SU-DHL-6 (cell line): ENCODE results near the gene FAM163B.

Source experiments
- H2AFZ ChIP-seq: fragments of 200-600 bp; sonication (generic); 2 replicates; pipeline ENCODE4 v1.6.1; 2014; ENCODE audit warnings: low read depth, mild to moderate bottlenecking, moderate library complexity, mixed read lengths, antibody characterized with exemption, low read length; ENCODE audit not compliant: severe bottlenecking
- H3F3A ChIP-seq: fragments of 200-600 bp; shearing (Covaris generic); 2 replicates; pipeline ENCODE4 v1.6.0; 2016; ENCODE audit warnings: antibody characterized with exemption, mild to moderate bottlenecking; ENCODE audit not compliant: insufficient read depth
- H3K27ac ChIP-seq: fragments of 200-600 bp; sonication (generic); 2 replicates; pipeline ENCODE4 v1.5.1; 2016; ENCODE audit warnings: low read depth, mild to moderate bottlenecking, low read length, moderate library complexity, mixed read lengths
- H3K27me3 ChIP-seq: fragments of 200-600 bp; sonication (generic), shearing (Covaris generic); 2 replicates; pipeline ENCODE4 v1.6.0; 2014; ENCODE audit warnings: mild to moderate bottlenecking, low read length
- H3K36me3 ChIP-seq: fragments of 200-600 bp; sonication (generic); 2 replicates; pipeline ENCODE4 v1.6.1; 2014; ENCODE audit warnings: mild to moderate bottlenecking, low read length, mixed read lengths
- H3K4me2 ChIP-seq: fragments of 300-600, 200-600 bp; shearing (Covaris generic), sonication (generic); 2 replicates; pipeline ENCODE4 v1.6.0; 2014; ENCODE audit warnings: low read length, low read depth, mild to moderate bottlenecking; ENCODE audit not compliant: poor library complexity, severe bottlenecking
- H3K4me3 ChIP-seq: fragments of 200-600 bp; sonication (generic); 2 replicates; pipeline ENCODE4 v1.5.1; 2014; ENCODE audit warnings: antibody characterized with exemption, low read length, mild to moderate bottlenecking, mixed read lengths; ENCODE audit not compliant: insufficient read depth, poor library complexity, severe bottlenecking
- H3K79me2 ChIP-seq: fragments of 200-600 bp; sonication (generic); 2 replicates; pipeline ENCODE4 v1.6.1; 2014; ENCODE audit warnings: mild to moderate bottlenecking, low read length, moderate library complexity; ENCODE audit not compliant: insufficient read depth
- H3K9ac ChIP-seq: fragments of 200-600 bp; sonication (generic); 2 replicates; pipeline ENCODE4 v1.7.0; 2014; ENCODE audit warnings: mild to moderate bottlenecking, low read length
- H3K9me2 ChIP-seq: fragments of 200-600 bp; sonication (generic); replicated peaks from 2 replicates; pipeline ENCODE4 v1.6.1; 2014; ENCODE audit warnings: low read length; ENCODE audit not compliant: insufficient read depth
- H3K9me3 ChIP-seq: fragments of 200-600 bp; sonication (generic); 2 replicates; pipeline ENCODE4 v1.6.1; 2014; ENCODE audit warnings: low read length, mixed read lengths; ENCODE audit not compliant: insufficient read depth
- H4K20me1 ChIP-seq: fragments of 200-600 bp; sonication (generic); 2 replicates; pipeline ENCODE4 v1.6.1; 2014; ENCODE audit warnings: low read depth, mild to moderate bottlenecking, antibody characterized with exemption, low read length, moderate library complexity, mixed read lengths
- EZH2phosphoT487 ChIP-seq: fragments of 200-600 bp; sonication (generic), shearing (Covaris generic); conservative IDR thresholded peaks from 2 replicates; pipeline ENCODE4 v1.6.1; 2018; ENCODE audit warnings: mild to moderate bottlenecking, antibody characterized with exemption, low read length, moderate library complexity, mixed read lengths
- TF ChIP-seq, protein P1 (sequence below): fragments of 200-600 bp; sonication (generic); IDR thresholded peaks from one replicate; pipeline ENCODE4 v1.5.1; 2017; ENCODE audit warnings: antibody characterized with exemption, mild to moderate bottlenecking, low read length, moderate library complexity; ENCODE audit not compliant: insufficient read depth, poor library complexity, severe bottlenecking

FAM163B gene

DNA sequence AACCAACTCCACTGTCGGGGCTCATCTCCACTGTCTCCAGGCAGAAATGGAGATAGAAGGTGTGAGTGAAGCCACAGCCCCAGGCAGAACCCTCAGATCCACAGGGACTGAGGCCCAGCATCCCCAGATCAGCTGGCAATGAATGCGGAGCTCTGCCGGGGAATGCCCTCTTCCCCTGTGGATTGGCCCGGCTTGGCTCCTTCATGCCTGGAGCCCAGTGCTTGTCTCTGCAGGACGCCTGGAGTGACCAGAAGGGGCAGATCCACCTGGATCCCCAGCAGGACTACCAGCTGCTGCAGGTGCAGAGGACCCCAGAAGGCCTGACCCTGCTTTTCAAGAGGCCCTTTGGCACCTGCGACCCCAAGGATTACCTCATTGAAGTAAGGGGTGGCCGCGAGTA is 30.4 kb upstream of the FAM163B start:
- Histone ChIP-seq H3K4me3 (no peak overlapping the region), H3F3A (no peaks in the 10 kb centered on the region), H3K27me3 (no peaks in the 10 kb centered on the region)

GRCh38 chr9:133638711-133639110 is 29.5 kb upstream of the FAM163B start:
- no peaks in the 10 kb centered on the region for H3K36me3 ChIP-seq
- no peaks in the 10 kb centered on the region for H3F3A ChIP-seq
- no peaks in the 10 kb centered on the region for H3K9me3 ChIP-seq
- no peaks in the 10 kb centered on the region for H3K9me2 ChIP-seq
- no peaks in the 10 kb centered on the region for H3K27me3 ChIP-seq
- H4K20me1 ChIP-seq: no peaks in the 10 kb centered on the region
- H3K4me3 ChIP-seq: no peak overlapping the region
- TF ChIP-seq, protein P1, sequence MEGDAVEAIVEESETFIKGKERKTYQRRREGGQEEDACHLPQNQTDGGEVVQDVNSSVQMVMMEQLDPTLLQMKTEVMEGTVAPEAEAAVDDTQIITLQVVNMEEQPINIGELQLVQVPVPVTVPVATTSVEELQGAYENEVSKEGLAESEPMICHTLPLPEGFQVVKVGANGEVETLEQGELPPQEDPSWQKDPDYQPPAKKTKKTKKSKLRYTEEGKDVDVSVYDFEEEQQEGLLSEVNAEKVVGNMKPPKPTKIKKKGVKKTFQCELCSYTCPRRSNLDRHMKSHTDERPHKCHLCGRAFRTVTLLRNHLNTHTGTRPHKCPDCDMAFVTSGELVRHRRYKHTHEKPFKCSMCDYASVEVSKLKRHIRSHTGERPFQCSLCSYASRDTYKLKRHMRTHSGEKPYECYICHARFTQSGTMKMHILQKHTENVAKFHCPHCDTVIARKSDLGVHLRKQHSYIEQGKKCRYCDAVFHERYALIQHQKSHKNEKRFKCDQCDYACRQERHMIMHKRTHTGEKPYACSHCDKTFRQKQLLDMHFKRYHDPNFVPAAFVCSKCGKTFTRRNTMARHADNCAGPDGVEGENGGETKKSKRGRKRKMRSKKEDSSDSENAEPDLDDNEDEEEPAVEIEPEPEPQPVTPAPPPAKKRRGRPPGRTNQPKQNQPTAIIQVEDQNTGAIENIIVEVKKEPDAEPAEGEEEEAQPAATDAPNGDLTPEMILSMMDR: no peak
- TF ChIP-seq EZH2phosphoT487: no peak
- H3K9ac ChIP-seq: no peak overlapping the region
- no peaks in the 10 kb centered on the region for H3K79me2 ChIP-seq
- H2AFZ ChIP-seq: no peak overlapping the region
- no peak overlapping the region for H3K27ac ChIP-seq
- H3K4me2 ChIP-seq: no peak overlapping the region

More for the DNA sequence above, 30.4 kb upstream of the FAM163B start:
- no peak overlapping the region for H3K9ac ChIP-seq
- no peaks in the 10 kb centered on the region for H3K9me2 ChIP-seq
- H3K9me3 ChIP-seq: no peaks in the 10 kb centered on the region
- no peaks in the 10 kb centered on the region for H3K79me2 ChIP-seq
- no peak overlapping the region for H3K27ac ChIP-seq
- no peak overlapping the region for H2AFZ ChIP-seq
- TF ChIP-seq, protein P1: no peak
- H4K20me1 ChIP-seq: no peaks in the 10 kb centered on the region
- no peaks in the 10 kb centered on the region for H3K36me3 ChIP-seq
- H3K4me2 ChIP-seq: no peak overlapping the region

DNA sequence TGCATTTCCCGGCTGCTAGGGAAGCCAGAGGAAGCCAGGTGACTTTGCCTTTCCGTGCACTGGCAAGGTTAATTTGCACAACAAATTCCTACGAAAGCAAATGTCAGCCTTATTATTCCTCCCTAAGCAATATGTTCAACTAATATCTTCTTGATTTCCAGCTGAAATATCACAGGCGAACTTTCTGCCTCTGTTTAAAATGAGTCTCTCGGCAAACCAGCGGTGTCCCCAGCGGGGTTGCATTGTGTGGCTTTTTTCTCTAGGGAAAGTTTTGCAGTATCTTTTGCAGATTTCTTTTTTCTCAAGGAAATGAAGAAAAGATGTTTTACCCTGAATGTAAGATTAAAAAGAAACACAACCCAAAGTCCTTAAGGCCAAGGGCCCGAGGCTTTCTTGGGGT is 28.9 kb upstream of the FAM163B start:
- Histone ChIP-seq H3K4me3 (no peak overlapping the region), H3K9ac (no peak overlapping the region), H3F3A (no peaks in the 10 kb centered on the region), H3K36me3 (no peaks in the 10 kb centered on the region), H3K79me2 (no peaks in the 10 kb centered on the region), H2AFZ (no peak overlapping the region), H3K4me2 (no peak overlapping the region), H3K9me3 (no peaks in the 10 kb centered on the region), H3K9me2 (no peaks in the 10 kb centered on the region), H3K27ac (no peak overlapping the region), H4K20me1 (no peaks in the 10 kb centered on the region), H3K27me3 (no peaks in the 10 kb centered on the region)
- TF ChIP-seq EZH2phosphoT487: no peak
- TF ChIP-seq, protein P1: no peak
